Tibial artery (tissue), 4 donors: ENCODE measurements around the gene ARHGEF37.

Experiments used
- DNase-seq, 2 donors: peaks; one replicate each; pipeline ENCODE4 v3.0.0-alpha.2; 2019
- H3K27ac ChIP-seq, 2 donors: fragments of 200-600 bp; sonication (generic) in 1 of 2; 1 replicate in 1 of 2; 2 replicates in 1 of 2; pipeline ENCODE4 v1.5.1; 2018 to 2019; ENCODE audit warnings: mild to moderate bottlenecking in 1 of 2
- H3K27me3 ChIP-seq, 2 donors: fragments of 200-600 bp; sonication (generic) in 1 of 2; one replicate each; pipeline versions ENCODE4 v1.5.1 to v1.6.0; 2016 to 2019
- H3K36me3 ChIP-seq, 3 donors: fragments of 200-600 bp; sonication (generic) in 2 of 3; one replicate each; pipeline ENCODE4 v1.5.1; 2016 to 2019; ENCODE audit warnings: mild to moderate bottlenecking in 2 of 3
- H3K4me1 ChIP-seq, 4 donors: fragments of 200-600 bp; sonication (generic) in 2 of 4; 1 replicate in 3 of 4; 2 replicates in 1 of 4; pipeline ENCODE4 v1.5.1; 2016 to 2019
- H3K4me3 ChIP-seq, 2 donors: fragments of 200-600 bp; sonication (generic) in 1 of 2; 1 replicate in 1 of 2; 2 replicates in 1 of 2; pipeline ENCODE4 v1.5.1; 2018 to 2019; ENCODE audit warnings: mild to moderate bottlenecking in 2 of 2
- H3K9me3 ChIP-seq, 3 donors: fragments of 200-600 bp; sonication (generic) in 1 of 3; one replicate each; pipeline ENCODE4 v1.5.1; 2016 to 2019
- CTCF ChIP-seq, 2 experiments: fragments of 200-600 bp in 1 of 2; fragments of 450-650 bp in 1 of 2; IDR thresholded peaks; one replicate each; pipeline ENCODE4 v1.5.1; 2017 to 2019; ENCODE audit warnings: antibody characterized with exemption in 2 of 2, mild to moderate bottlenecking in 1 of 2, moderate library complexity in 1 of 2
- intact Hi-C: fragments of 100-400 bp; cut with DNase I; formaldehyde crosslinking; loops from one replicate; pipeline ENCODE4 v1.15.0; 2023; ENCODE audit warnings: low total_unique reads

ARHGEF37 gene

GRCh38 chr5:149622466-149622865, 41.2 kb downstream of the ARHGEF37 start:
- intact Hi-C loops: no loop called here
- DNase-seq: no peak
- Histone ChIP-seq H3K36me3 (peaks cover 45 to 96% (median 72%) of the 10 kb centered on the region in 3 donors), H3K27ac (no peak overlapping the region), H3K4me1 (no peaks in the 10 kb centered on the region), H3K4me3 (no peak overlapping the region), H3K9me3 (no peaks in the 10 kb centered on the region), H3K27me3 (no peaks in the 10 kb centered on the region)
- no peak for TF ChIP-seq CTCF (IDR thresholded peaks at IDR 0.05)

- H3K4me3 ChIP-seq: no peak overlapping the region
- peaks cover 50 to 96% (median 72%) of the 10 kb centered on the region in 3 donors for H3K36me3 ChIP-seq
- intact Hi-C loops: no loop called here
- no peaks in the 10 kb centered on the region for H3K27me3 ChIP-seq
- no peaks in the 10 kb centered on the region for H3K4me1 ChIP-seq
- TF ChIP-seq CTCF (IDR thresholded peaks at IDR 0.05): no peak
- no peak for DNase-seq
- H3K27ac ChIP-seq: no peak overlapping the region
- H3K9me3 ChIP-seq: no peaks in the 10 kb centered on the region
Measured at GRCh38 chr5:149623473-149623872, 42.2 kb downstream of the ARHGEF37 start.

GRCh38 chr5:149627070-149627469, 45.8 kb downstream of the ARHGEF37 start:
- H3K36me3 ChIP-seq: peaks cover 37 to 96% (median 71%) of the 10 kb centered on the region in 3 donors
- no peak for TF ChIP-seq CTCF (IDR thresholded peaks at IDR 0.05)
- no peaks in the 10 kb centered on the region for H3K4me1 ChIP-seq
- intact Hi-C loops: no loop called here
- H3K4me3 ChIP-seq: no peak overlapping the region
- H3K27ac ChIP-seq: no peak overlapping the region
- no peaks in the 10 kb centered on the region for H3K27me3 ChIP-seq
- H3K9me3 ChIP-seq: no peaks in the 10 kb centered on the region
- DNase-seq: no peak

- Histone ChIP-seq H3K4me1 (no peaks in the 10 kb centered on the region), H3K9me3 (no peaks in the 10 kb centered on the region), H3K36me3 (peaks cover 35 to 88% (median 66%) of the 10 kb centered on the region in 3 donors), H3K27ac (no peak overlapping the region), H3K27me3 (no peaks in the 10 kb centered on the region), H3K4me3 (no peak overlapping the region)
- intact Hi-C loops: no loop called here
- no peak for TF ChIP-seq CTCF (IDR thresholded peaks at IDR 0.05)
- DNase-seq: no peak
Measured at GRCh38 chr5:149628221-149628620, 46.9 kb downstream of the ARHGEF37 start.

- TF ChIP-seq CTCF (IDR thresholded peaks at IDR 0.05): no peak
- Histone ChIP-seq H3K9me3 (no peaks in the 10 kb centered on the region), H3K4me1 (no peaks in the 10 kb centered on the region), H3K4me3 (no peak overlapping the region), H3K27me3 (no peaks in the 10 kb centered on the region), H3K27ac (no peak overlapping the region), H3K36me3 (peaks cover 28 to 81% (median 59%) of the 10 kb centered on the region in 3 donors)
- DNase-seq: no peak
- intact Hi-C loops: no loop called here
Measured at GRCh38 chr5:149628846-149629388, 47.6 kb downstream of the ARHGEF37 start.

- H3K4me1 ChIP-seq: no peaks in the 10 kb centered on the region
- H3K27ac ChIP-seq: no peak overlapping the region
- no peaks in the 10 kb centered on the region for H3K27me3 ChIP-seq
- no peak for DNase-seq
- peaks cover 24 to 76% (median 54%) of the 10 kb centered on the region in 3 donors for H3K36me3 ChIP-seq
- intact Hi-C loops: no loop called here
- no peaks in the 10 kb centered on the region for H3K9me3 ChIP-seq
- no peak for TF ChIP-seq CTCF (IDR thresholded peaks at IDR 0.05)
- no peak overlapping the region for H3K4me3 ChIP-seq
Measured at GRCh38 chr5:149629421-149629820, 48.1 kb downstream of the ARHGEF37 start.
